UCSD-AML1 (cell line): ENCODE results near the gene CPD.
"Not testable (repeated sequence)": the region's sequence is repeated elsewhere in the genome, so short reads cannot be mapped to it uniquely, and the experiment has no call there.

Experiments
- DNase-seq: peaks from one replicate; lab custom pipeline; 2025; ENCODE audit not compliant: unreplicated experiment; lab: John Stamatoyannopoulos, UW

The CPD gene

DNA sequence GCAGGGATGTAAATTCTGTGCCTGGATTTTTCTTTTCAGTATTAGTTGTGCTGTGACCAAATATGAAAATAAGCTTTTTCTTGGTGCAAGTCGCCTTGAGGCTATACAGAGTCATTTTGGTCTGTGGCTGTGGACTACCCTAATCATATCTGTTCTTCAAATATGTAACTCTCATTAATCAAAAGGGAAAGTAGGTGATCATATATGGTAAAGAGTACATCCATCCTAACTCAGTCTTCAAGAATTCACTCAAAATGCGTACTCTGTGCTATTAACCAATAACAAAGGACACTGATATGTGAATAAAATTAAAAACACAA is 2.6 kb downstream of the CPD start:
- no peak for DNase-seq

DNA sequence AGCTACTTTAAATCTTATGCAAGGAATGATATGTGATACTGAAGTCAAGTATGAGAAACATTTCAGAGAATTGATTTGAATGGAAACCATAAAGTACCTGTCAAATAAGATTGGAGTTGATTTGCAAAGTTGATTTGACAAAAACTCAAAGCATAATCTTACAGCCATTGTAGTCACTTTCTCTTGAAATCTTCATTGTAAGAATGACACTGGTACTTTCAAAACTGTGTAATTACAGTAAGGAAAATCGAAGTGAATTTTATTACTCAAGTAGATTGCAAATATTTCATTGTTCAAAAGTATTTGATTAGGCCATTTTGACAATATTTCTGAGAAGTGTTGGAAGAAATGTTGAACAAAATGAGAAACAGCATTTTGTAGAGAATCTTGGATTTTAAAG is 3.6 kb downstream of the CPD start:
- DNase-seq, result no peak

DNA sequence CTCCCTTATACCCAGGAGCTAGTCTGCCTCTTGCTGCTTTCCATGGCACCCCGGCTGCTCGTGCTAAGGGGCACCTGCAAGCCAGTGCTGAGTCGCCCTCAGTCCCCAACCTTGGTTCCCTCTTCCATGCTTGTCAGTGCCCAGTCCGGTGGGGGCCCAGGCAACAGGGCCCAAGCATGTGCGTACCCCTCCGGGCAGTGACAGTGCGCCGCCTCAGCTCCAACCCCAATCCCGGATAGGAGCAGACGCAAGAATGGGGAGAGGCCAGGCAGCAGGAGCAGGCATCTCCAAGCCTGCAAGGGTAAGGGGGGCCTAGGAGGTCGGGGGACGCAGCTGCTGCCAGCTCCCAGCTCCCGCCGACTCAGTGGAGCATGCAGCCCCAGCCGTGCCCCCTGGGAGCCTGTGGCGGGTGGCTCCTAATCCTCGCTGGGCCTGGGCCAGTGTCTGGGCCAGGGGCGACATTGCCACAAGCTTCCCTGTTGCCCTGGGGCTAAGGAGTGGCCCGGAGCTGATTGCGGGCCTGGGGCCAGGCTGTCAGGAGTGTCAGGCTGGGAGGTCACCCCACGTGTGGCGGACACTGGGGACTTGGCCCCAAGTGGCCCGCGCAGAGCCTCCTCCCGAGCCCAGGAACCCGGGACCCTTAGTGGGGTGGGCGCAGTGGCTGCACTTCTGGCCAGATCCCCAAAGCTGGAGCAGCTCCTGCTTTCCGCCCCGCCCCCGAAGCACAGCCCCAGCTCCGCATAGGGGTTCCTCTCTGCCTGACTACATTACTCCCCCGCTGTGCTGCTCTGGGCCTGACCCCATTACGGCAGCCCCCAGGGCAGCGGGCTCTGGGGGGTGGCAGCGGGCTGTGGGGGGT is 9.8 kb downstream of the CPD start:
- no peak for DNase-seq

DNA sequence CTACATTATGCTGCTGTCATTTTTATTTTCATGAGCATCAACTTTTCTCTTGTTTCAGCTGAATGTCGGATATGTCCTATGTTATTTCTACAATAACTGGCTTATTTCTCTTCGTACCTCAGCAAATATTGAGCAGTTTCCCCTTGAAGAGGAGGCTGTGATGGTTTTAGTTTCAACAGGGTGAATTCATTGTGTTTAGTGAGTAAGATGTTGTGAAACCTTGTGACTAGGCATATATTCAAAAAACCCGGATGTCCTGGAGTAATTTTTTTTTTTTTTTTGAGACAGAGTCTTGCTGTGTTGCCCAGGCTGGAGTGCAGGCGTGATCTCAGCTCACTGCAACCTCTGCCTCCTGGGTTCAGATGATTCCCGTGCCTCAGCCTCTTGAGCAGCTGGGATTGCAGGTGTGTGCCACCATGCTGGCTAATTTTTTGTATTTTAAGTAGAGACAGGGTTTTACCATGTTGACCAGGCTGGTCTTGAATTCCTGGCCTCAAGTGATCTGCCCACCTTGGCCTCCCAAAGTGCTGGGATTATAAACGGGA is 11.1 kb downstream of the CPD start:
- no peak for DNase-seq

DNA sequence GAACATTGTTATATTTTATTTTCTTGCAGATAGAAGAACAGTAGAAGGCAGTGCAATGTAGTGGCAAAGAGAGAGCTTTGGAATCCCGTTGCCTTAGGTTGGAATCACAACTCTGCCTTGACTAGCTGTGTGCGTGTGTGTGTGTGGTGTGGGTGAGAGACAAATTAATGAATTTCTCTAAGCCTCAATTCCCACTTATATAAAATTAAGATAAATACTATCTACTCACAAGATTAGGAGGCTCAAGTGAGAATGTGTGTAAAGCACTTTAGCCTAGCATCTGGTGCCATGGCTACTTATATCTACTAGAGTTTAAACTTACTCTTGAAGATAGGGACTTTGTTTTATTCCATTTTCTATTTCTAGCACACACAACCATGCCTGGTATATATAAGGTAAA is 12.8 kb downstream of the CPD start:
- no peak for DNase-seq

DNA sequence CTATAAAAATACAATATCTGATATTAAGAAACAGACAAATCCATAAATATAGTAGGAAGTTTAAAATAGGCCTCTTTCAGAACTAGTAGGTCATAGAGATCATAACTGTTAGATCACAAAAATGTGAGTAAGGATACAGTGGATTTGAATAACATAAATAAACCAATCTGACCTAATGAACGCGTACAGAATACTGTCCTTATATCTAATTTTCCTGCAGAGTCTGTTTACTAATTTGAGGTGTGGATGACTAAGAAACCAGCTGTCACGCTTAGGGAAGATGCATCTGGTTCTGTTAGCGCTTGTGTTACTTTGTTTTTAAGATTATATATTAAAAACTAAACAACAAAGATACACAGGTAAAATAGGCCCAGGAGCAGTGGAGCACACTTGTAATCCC is 14.8 kb downstream of the CPD start:
- no peak for DNase-seq

DNA sequence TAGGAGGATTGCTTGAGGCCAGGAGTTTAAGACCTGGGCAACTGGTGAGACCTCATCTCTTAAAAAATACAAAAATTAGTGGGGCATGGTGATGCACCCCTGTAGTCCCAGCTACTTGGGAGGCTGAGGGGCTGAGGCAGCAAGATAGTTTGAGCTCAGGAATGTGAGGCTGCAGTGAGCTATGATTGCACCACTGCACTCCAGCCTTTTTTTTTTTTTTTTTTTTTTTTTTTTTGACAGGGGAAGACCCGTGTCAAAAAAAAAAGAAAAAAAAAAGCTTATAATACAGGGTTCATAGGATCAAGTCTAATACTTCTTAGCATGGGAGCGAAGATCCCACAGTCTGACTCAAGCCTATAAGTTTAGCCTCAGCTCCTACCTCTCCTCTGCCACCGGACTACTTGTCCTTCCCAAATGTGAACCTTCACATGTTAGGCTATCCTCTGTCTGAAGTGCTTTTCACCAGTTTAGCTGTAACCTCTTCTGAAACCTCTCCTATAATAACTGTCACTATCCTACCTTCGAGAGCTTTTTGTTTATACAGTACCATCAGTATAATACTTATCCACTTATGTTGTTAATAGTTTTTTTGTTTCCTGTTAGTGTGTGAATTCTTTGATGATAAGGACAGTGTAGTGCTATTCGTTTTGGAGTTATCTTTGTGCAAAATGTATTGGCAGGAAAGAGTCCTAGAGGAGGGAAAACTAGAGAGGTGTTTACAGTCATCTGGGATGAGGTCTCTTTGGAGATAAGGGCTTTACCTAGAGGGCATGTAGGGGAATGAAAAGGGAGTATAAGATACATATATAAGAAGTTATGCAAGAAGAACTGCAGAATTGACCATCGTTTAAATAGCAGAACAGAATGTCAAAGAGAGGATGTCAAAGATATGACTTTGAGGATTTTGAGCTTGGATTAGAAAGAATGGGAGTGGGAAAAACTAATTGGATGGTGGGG is 15.5 kb downstream of the CPD start:
- no peak for DNase-seq

DNA sequence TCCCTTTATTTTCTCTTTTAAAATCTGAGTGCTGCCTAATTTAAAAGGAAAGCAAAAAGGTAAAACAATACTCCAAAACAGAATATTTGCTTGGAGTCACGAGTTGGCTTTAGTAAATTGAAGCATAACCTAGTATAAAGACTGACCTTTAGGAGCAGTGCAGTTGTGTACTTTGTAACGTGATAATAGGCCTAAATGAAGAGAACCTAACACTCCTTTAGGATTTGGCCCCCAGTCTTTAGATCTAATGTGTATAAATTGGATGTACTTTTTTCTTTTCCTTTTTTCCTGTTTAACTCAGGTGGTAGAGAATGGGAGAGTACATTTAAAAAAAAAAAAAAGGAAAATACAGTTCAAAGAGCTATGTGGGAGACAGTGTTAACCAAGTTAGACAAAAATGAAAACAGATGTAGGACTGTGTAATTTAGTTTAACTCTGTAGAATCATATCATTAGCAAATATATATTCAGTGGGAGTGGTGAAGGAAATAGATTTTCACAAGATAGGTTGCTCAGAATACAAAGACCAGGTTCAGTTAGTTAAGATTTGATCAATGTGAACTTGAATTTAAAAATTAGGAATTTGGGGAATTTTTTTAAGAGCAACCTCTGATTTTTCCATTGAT is 16.8 kb downstream of the CPD start:
- DNase-seq, result no peak

DNA sequence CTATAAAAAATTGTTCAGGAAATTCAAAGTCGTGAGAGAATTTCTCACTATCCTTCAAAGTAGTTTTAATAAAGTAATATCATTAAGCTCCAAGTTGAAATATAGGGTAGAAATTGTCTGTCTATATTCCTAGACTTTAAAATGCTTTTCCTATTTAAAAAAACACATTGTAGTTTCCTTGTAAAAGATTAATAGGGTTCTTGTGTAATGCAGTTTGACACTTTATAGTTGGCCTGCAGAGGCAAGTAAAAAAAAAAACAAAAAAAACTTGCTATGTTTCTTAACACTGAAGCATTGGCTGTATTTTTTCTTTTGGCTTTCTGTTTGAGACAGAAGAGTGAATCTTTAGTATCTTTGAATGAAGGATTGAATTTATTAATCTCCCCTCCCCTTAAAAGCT is 17.4 kb downstream of the CPD start:
- no peak for DNase-seq

DNA sequence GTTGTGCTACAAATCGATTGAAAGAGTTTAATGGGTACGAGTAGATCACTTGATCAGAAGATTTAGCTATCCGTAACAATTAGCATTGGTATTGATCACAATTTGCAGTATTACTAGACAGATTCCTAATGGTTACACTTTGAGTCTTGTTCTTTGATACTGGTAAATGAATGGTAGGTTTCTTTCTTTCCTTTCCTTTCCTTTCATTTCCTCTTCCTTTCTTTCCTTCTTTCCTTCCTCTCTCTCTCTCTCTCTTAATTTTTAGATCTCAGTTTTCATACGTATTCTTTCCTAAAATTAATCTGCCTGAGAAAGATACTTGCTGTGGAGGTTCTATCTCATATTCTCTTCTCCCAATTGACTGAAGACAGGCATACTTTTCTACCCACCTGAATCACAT is 17.9 kb downstream of the CPD start:
- DNase-seq, result no peak

DNA sequence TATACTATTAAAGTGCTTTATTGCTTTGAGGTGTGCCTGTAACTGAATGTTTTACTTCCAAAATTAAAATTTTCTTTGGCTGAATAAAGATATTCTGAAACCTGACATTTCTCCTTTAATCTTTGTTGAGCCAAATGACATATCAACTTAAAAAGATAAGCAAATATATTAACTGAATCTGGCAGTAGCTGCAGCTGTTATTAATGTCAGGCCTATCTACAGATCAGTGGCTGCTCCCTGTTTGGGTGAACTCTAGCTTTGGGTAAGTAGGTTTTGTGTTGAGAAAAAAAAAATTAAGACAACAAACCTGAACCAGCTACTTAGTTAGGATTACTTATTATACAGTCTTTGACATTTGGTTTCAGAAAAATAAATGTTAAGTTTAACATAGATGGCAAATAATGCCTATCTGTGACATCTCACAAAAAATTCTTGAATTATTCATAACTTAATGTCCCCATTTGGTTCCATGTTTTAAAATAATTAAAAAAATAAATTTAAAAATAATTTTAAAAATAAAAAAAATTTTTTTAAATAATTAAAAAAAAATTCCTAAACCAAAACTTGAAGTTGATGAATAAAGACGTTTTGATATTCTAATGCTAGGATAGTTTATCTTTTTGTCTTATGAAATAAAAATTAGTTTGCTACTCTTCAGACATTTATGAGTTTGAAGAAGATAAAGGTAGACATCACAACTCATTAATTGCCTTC is 19.8 kb downstream of the CPD start:
- no peak for DNase-seq

DNA sequence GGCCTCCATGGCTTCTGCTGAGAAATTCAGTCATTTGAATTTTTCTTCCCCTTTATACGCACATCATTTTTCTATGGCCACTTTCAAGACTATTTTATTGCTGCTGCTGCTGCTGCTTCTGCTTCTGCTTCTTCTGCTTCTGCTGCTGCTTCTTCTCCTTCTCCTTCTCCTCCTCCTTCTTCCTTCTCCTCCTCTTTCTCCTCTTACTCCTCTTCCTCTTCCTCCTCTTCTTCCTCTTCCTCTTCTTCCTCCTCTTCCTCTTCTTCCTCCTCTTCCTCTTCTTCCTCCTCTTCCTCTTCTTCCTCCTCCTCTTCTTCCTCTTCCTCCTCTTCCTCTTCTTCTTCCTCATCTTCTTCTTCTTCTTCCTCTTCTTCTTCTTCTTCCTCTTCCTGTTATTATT is 22.4 kb downstream of the CPD start:
- DNase-seq, result no peak

DNA sequence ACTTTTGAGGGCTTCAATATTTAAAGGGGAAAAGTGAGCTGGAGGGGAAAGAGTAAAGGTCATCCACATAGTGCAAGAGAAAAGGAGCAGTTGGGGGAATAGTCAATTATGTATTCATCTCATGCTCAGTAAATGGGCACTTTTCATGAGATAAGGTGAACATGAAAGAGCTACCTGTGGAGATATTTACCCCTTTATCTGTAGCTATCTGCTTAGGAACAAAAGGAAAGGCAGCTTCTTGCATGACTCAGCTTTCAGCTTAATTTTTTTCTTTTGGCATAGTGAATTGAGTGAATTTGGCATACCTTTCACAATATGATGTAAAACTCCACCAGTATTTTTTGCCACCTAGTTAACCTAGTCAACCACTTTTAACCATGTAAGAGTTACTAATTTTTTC is 26.4 kb downstream of the CPD start:
- DNase-seq, result no peak

DNA sequence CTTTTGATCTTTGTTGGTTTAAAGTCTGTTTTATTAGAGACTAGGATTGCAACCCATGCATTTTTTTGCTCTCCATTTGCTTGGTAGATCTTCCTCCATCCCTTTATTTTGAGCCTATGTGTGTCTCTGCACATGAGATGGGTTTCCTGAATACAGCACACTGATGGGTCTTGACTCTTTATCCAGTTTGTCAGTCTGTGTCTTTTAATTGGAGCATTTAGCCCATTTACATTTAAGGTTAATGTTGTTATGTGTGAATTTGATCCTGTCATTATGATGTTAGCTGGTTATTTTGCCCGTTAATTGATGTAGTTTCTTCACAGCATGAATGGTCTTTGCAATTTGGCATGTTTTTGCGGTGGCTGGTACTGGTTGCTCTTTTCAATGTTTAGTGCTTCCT is 31.9 kb downstream of the CPD start:
- DNase-seq, result not testable (repeated sequence)

DNA sequence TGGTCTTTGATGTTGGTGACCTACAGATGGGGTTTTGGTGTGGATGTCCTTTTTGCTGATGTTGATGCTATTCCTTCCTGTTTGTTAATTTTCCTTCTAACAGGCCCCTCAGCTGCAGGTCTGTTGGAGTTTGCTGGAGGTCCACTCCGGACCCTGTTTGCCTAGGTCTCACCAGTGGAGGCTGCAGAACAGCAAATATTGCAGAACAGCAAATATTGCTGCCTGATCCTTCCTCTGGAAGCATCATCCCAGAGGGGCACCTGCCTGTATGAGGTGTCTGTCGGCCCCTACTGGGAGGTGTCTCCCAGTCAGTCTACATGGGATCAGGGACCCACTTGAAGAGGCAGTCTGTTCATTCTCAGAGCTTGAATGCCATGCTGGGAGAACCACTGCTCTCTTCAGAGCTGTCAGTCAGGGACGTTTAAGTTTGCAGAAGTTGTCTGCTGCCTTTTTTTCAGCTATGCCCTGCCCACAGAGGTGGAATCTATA is 33.3 kb downstream of the CPD start:
- not testable (repeated sequence) for DNase-seq

DNA sequence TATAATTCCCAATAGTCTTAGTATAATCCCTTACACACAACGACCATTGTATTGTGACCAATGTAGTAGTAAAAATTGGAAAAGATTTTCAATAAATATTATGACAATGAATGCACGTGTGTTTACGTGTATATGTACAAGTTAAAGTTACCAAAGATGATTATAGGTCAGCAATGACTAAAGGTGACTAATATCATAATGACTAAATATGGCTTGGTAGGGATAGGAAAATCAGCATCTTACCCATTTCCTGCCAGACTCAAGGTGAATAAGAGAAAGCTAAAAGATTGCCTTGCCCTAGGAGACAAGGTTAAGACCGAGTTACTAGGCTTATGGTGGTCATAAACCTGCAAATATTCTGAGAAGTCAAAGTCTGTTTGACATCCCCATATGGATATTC is 34.4 kb downstream of the CPD start:
- DNase-seq, result no peak

DNA sequence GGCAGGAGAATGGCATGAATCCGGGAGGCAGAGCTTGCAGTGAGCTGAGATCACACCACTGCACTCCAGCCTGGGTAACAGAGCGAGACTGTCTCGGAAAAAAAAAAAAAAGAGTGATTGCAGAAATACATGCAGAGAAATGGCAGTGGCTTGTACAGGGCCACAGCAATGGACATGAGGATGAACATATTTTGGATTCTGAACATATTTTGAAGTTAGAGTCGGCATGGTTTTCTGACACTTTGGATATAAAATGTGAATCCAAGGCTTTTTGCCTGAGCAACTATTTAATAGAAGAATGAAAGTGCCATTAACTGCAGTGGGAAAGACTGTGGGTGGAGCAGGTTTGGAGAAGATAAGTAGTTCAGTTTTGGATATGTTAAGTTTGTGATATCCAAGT is 35.8 kb downstream of the CPD start:
- DNase-seq, result no peak

DNA sequence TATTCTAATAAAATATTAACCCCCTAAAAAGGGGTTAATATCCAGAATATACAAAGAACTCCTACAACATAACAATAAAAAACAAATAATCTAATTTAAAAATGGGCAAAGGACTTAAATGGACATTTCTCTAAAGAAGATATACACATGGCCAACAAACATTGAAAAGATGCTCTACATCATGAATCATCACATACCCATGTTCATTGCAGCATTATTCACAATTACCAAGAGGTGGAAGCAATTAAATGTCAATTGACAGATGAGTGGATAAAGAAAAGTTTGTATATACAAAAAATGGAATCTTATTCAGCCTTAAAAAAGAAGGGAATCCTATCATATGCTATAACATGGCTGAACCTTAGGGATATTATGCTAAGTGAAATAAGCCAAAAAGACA is 36.8 kb downstream of the CPD start:
- DNase-seq, result no peak

DNA sequence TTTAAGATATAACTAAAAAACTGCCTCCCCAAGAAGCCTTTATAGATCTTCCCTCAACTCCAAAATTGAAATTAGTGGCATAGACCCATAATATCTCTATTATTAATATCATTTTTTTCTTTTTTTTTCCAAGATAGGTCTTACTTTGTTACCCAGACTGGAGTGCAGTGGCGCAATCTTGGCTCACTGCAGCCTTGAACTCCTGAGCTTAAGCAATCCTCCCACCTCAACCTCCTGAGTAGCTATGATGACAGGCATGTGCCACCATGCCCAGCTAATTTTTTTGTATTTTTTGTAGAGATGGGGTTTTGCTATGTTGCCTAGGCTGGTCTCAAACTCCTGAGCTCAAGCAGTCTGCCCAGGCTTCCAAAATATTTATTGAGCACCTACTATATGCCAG is 39.3 kb downstream of the CPD start:
- DNase-seq, result not testable (repeated sequence)

DNA sequence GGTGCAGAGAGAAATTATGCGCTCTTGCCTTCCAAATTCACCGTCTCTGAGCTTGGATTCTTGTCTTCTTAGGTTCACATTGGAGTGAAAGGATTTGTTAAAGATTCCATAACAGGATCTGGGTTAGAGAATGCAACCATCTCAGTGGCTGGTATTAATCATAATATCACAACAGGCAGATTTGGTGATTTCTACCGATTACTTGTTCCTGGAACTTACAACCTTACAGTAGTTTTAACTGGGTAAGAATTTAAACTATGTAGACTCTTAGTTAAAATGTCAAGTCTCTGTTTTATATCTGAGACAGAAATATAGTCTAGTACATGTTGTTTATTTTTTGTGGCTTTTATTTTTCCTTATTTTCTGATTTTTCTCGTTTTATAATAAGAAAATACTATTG is 42.9 kb downstream of the CPD start:
- no peak for DNase-seq

DNA sequence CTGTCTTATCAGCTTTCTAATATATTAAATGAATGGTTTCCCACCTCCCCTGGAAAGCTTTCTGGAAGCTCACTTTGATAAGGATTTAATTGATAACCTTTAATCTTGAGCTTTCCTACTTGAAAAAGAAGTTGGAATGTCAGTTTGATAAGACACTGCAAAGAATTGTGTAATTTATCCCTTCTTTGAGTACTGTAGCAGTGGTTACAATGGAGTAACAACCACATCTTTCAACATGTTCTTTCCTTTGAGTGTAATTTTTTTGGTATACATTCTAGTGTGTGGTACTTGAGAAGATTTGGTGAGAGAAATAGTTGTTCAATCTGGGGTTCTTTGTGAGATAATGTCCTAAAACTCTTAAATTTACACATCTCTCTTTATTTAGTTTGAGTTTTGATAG is 43.4 kb downstream of the CPD start:
- DNase-seq, result no peak
